Measurements from ENCODE around the gene PGAP3.

- TF ChIP-seq CTCF (IDR thresholded peaks at IDR 0.05) (no peak), POLR2AphosphoS5 (IDR thresholded peaks at IDR 0.05) (no peak), POLR2A (IDR thresholded peaks at IDR 0.05) (no peak)
Observed at GRCh38 chr17:39678340-39679116, 9.3 kb downstream of the PGAP3 start.

Measured in breast epithelium (tissue), 3 donors.